Kidney (tissue), 14 donors: ENCODE data around the gene UBTF. TPM values are rescaled to one million over a fixed set of nuclear protein-coding genes. Genes with fewer than 3 reads are reported as not detected.

Experiments used
- DNase-seq, 5 donors: peaks; one replicate each; pipeline ENCODE4 v3.0.0-alpha.2; 2013 to 2020
- FAIRE-seq: peaks from 2 replicates; lab custom pipeline; 2012; peaks lifted over from hg19 to GRCh38; lab: Jason Lieb, UNC
- H3K27ac ChIP-seq, 2 donors: one replicate each; pipeline ENCODE4 v1.7.0; 2013; ENCODE audit warnings: low read depth in 2 of 2, low read length in 2 of 2, inconsistent platforms in 1 of 2
- H3K27me3 ChIP-seq: one replicate; pipeline ENCODE4 v1.7.1; 2013; ENCODE audit warnings: low read length, inconsistent platforms; ENCODE audit not compliant: control insufficient read depth, insufficient read depth
- H3K36me3 ChIP-seq, 3 donors: one replicate each; pipeline versions ENCODE4 v1.7.0 to v1.7.1; 2013; ENCODE audit warnings: low read length in 3 of 3, control low read depth in 1 of 3, inconsistent platforms in 1 of 3; ENCODE audit not compliant: insufficient read depth in 3 of 3, control insufficient read depth in 2 of 3
- H3K4me1 ChIP-seq, 3 donors: one replicate each; pipeline versions ENCODE4 v1.7.0 to v1.7.1; 2013; ENCODE audit warnings: low read length in 3 of 3, inconsistent platforms in 1 of 3, low read depth in 1 of 3; ENCODE audit not compliant: control insufficient read depth in 2 of 3, insufficient read depth in 2 of 3
- H3K4me3 ChIP-seq, 3 donors: one replicate each; pipeline versions ENCODE4 v1.7.0 to v1.8.1; 2013; ENCODE audit warnings: low read length in 3 of 3, control low read depth in 1 of 3, inconsistent platforms in 1 of 3
- H3K9ac ChIP-seq, 3 donors: one replicate each; pipeline versions ENCODE4 v1.7.0 to v1.7.1; 2013; ENCODE audit warnings: low read length in 3 of 3, control low read depth in 1 of 3, inconsistent platforms in 1 of 3
- H3K9me3 ChIP-seq, 3 donors: one replicate each; pipeline versions ENCODE4 v1.7.0 to v1.7.1; 2013; ENCODE audit warnings: low read length in 3 of 3, control low read depth in 1 of 3, inconsistent platforms in 1 of 3; ENCODE audit not compliant: control insufficient read depth in 2 of 3, insufficient read depth in 1 of 3
- intact Hi-C: fragments of 100-400 bp; cut with DNase I; formaldehyde crosslinking; loops from one replicate; pipeline ENCODE4 v1.11.1; 2022
- polyA plus RNA-seq: library from polyadenylated mRNA; stranded (reverse); fragments of 350-450 nt; fragmentation: Illumina TruSeq; extraction: RNeasy Lipid Tissue Mini Kit (QIAGEN cat#74804); gene quantifications from one replicate; pipeline ENCODE4 v1.2.3, GENCODE V29; 2014; ENCODE audit warnings: low read depth, low replicate concordance; ENCODE audit not compliant: insufficient read depth
- total RNA-seq: library from RNA; stranded (reverse); fragmentation: NEBNext Ultra II Directional; extraction: Animal tissue kit (Norgen Biotek cat#: 25700); gene quantifications from one replicate; pipeline ENCODE4 v1.2.1, GENCODE V29; 2021
- TF ChIP-seq, protein P1 (sequence below): IDR thresholded peaks from 3 replicates; pipeline ENCODE4 v1.5.1; 2012; ENCODE audit warnings: mild to moderate bottlenecking, moderate library complexity, borderline replicate concordance; ENCODE audit not compliant: insufficient read depth; ENCODE audit errors: extremely low read depth
- donor health status: control.
- donor health status: control.
- donor health status: control.
- donor health status: control.
- donor health status: control.
- donor health status: DM: yes; HTN: yes; CAD: no.
- donor health status: Normal renal cell carcinoma (clear cell type).

UBTF gene
- total and polyA plus RNA-seq, 2 donors from 2014 or later: 46.1 to 98.8 TPM

DNA sequence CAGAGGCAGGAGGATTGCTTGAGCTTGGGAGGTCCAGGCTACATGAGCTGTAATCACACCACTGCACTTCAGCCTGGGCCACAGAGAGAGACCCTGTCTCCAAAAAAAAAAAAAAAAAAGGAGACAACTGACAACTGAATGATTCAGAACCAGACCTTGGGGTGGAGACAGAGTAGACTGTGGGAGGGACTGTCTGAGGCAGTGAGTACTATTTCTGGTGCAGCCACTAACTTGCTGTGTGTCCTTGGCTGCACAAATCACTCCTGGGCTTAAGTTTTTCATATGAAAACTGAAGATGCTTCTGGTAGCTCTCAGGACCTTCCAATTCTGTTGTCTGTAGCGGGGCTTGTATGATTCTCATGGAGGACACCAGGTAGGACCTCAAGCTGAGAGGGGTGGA, 43.2 kb downstream of the UBTF start:
- Histone ChIP-seq H3K4me3 (no peak overlapping the region), H3K9ac (no peak overlapping the region), H3K4me1 (no peaks in the 10 kb centered on the region), H3K36me3 (no peaks in the 10 kb centered on the region), H3K27me3 (no peaks in the 10 kb centered on the region), H3K27ac (no peak overlapping the region), H3K9me3 (no peaks in the 10 kb centered on the region)
- intact Hi-C loops: no loop called here
- TF ChIP-seq, protein P1, sequence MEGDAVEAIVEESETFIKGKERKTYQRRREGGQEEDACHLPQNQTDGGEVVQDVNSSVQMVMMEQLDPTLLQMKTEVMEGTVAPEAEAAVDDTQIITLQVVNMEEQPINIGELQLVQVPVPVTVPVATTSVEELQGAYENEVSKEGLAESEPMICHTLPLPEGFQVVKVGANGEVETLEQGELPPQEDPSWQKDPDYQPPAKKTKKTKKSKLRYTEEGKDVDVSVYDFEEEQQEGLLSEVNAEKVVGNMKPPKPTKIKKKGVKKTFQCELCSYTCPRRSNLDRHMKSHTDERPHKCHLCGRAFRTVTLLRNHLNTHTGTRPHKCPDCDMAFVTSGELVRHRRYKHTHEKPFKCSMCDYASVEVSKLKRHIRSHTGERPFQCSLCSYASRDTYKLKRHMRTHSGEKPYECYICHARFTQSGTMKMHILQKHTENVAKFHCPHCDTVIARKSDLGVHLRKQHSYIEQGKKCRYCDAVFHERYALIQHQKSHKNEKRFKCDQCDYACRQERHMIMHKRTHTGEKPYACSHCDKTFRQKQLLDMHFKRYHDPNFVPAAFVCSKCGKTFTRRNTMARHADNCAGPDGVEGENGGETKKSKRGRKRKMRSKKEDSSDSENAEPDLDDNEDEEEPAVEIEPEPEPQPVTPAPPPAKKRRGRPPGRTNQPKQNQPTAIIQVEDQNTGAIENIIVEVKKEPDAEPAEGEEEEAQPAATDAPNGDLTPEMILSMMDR: no peak
- DNase-seq (no peak), FAIRE-seq (no peak)

- no peak overlapping the region for H3K4me3 ChIP-seq
- FAIRE-seq: no peak
- intact Hi-C loops: no loop called here
Observed at GRCh38 chr17:44174427-44174826, 45.0 kb downstream of the UBTF start.

GRCh38 chr17:44171931-44172455, 47.5 kb downstream of the UBTF start:
- H3K36me3 ChIP-seq: no peaks in the 10 kb centered on the region
- peaks cover 0 to 7% (median 0%) of the 10 kb centered on the region in 3 donors for H3K4me1 ChIP-seq
- H3K27ac ChIP-seq: no peak overlapping the region
- TF ChIP-seq, protein P1: no peak
- peak overlapping the region in 1 of 3 donors; percentile 22 for H3K9ac ChIP-seq
- no peaks in the 10 kb centered on the region for H3K9me3 ChIP-seq
- intact Hi-C loops: no loop called here
- DNase-seq: peak in 2 of 5 donors; percentile 28 to 39
- no peak for FAIRE-seq
- H3K27me3 ChIP-seq: no peaks in the 10 kb centered on the region
- H3K4me3 ChIP-seq: no peak overlapping the region

More at GRCh38 chr17:44174427-44174826, 45.0 kb downstream of the UBTF start:
- TF ChIP-seq, protein P1: no peak
- DNase-seq: no peak
- no peak overlapping the region for H3K9ac ChIP-seq
- no peaks in the 10 kb centered on the region for H3K9me3 ChIP-seq
- no peak overlapping the region for H3K27ac ChIP-seq
- peaks cover 0 to 4% (median 0%) of the 10 kb centered on the region in 3 donors for H3K4me1 ChIP-seq
- no peaks in the 10 kb centered on the region for H3K36me3 ChIP-seq
- H3K27me3 ChIP-seq: no peaks in the 10 kb centered on the region
